LHCN-M2 (cell line): ENCODE results near the gene MINK1. TPM values are rescaled to one million over a fixed set of nuclear protein-coding genes. Genes with fewer than 3 reads are reported as not detected.
"Not testable (repeated sequence)": the region's sequence is repeated elsewhere in the genome, so short reads cannot be mapped to it uniquely, and the experiment has no call there.

ENCODE experiments used
- DNase-seq: peaks from one replicate; pipeline ENCODE4 v3.0.0-alpha.2; 2012; ENCODE audit warnings: low read depth
- total RNA-seq: library from RNA; depleted of rRNA; stranded (reverse); fragments of >200 nt; gene quantifications from 2 replicates; pipeline ENCODE4 v1.2.3, GENCODE V29; 2014

MINK1 gene
- total RNA-seq, 1 experiment from 2014 or later: 33.6 TPM

DNA sequence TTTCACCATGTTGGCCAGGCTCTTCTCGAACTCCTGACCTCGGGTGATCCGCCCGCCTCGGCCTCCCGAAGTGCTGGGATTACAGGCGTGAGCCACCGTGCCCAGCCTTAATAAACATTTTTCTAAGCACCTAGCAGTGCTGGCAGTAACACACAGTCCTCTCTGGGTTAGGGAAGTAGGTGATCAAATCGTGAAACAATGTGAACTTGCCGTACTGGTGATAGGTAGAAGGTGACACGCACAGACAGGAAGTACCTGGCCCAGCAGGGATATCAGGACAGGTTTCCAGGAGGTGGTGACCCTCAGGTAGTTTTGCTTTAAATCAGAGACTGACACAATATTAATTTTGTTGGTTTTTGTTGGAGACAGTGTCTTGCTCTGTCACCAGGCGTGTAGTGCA is 21.7 kb upstream of the MINK1 start:
- DNase-seq: no peak

DNA sequence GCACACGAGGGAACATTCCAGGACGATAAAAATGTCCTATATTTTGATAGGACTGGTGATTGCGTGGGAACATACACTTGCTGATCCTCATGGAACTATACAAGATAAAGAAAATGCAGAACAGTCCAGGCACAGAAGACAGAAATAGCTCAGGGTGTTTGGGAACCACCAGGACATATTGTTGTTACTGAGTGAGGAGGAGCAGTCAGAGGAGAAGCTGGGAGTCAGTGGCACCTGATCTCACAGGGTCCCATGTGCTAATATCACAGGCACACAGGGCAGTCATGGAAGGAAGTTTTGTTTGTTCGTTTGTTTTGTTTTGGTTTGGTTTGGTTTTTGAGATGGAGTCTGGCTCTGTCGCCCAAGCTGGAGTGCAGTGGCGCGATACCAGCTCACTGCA is 20.4 kb upstream of the MINK1 start:
- no peak for DNase-seq

DNA sequence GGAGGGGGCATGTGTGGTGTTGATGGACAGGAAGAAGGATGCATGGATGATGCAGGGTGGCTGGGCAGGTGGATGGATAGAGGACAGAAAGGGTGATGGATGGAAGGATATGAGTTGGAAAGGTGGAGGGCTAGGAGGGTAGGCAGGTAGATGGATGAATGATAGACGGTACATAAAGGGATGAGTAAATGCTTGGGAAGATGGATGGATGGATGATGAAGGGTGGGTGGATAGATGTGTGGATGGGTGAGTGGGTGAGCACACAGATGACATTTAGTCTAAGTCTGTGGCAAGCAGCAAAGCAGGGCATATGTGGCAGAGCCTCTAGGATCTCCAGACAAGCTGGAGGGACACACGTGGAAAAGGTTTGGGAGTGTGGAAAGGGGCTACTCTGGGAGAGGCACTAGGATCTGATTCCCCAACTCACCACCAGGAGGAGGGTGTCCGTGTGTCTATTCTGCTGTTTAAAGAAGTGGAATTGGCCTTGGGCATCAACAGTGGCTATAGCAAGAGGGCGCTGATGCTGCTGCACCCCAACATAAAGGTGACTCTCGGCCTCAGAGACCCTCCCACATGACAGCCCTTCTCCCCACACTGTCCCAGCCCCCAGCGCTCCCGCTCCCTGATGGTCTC is 18.0 kb upstream of the MINK1 start:
- DNase-seq: no peak

- DNase-seq: no peak
These were observed 16.3 kb upstream of the MINK1 start for GRCh38 chr17:4816826-4817225.

- DNase-seq: no peak
These were observed 14.9 kb upstream of the MINK1 start for GRCh38 chr17:4818276-4818675.

- no peak for DNase-seq
These were observed 10.3 kb upstream of the MINK1 start for GRCh38 chr17:4822835-4823234.

DNA sequence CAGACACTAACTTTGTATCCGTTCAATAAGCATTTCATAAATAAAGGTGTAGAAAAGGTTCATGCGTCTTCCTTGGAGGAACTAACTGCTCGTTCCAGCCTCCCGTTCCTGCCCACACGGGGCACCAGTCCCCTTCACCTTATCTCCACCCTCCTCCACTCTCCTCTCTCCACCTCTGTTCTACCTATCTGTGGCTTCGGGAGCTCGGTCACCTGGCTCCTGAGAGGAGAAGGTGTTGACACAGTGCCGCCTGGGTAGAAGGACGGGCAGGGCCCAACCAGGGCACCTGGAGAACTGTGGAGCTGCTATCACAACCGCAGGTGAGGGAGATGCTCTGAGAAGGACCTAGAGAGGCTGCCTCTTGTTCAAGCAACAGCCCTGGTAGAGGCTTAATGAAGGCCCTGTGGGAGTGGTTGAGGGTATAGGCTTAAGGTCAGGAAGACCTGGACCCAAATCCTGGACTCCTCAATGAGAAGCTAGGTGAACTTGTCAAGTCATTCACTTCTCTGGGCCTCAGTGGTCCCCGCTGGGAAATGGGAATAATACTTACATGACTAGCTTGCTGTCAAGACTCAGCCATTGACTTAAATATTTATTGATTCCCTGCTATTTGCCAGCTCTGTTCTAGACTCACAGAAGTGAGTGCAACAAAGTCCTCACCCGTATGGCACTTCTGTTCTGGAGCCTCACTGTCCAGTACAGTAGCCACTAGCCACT is 9.6 kb upstream of the MINK1 start:
- DNase-seq: no peak

DNA sequence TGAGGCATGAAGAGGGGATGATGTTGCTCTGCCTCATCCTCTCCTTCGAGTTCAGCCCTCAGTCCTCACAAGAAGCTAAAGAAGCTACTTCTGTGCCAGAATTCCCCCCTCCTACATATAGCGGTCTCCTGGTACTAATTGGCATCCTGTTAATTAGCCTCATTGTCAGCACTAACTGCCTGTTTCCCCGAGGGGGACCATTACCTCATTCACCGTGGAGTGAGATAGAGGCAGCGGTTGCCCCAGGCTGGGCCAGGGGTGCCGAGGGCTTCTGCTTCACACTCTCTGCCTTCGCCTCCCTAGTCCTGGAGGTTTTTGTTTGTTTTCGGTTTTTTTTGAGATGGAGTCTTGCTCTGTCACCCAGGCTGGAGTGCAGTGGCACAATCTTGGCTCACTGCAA is 5.7 kb upstream of the MINK1 start:
- no peak for DNase-seq

GRCh38 chr17:4832829-4833177 is 337 bp upstream of the MINK1 start:
- not testable (repeated sequence) for DNase-seq

DNA sequence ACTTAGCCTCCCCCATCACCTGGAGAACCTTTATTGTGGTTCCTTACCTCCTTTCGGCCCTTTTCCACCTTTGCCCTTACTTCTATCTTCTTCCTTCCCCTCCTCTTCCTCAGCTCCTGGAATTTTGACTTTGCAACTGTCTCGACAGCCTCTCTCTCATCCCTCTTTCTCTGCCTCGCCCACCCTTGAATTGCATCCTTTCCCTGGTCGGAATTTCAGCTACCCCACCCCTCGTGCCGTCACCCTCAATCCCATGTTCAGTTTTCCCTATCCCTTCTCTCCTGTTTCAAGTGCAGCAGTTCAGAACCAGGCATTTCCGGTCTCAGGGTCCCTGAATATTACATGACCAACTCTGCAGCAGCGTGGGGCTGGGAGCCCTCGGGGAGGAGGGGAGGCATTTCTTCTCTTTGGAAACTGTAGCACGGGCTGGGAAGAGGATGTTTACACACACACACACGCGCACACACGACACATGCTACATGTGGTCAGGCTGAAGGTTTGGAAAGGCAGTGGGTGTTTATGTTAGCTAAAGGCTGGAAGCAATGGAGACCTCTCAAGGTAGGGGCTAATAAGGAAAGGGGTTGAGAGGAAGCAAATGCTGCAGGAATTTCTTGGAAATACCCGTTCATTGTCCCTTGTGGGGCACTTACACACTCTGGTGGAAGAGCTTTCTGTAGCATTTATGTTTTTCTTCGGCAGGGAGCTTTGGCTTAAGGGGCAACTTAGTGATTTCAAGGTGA is 971 bp downstream of the MINK1 start:
- DNase-seq: peak; percentile 36

DNA sequence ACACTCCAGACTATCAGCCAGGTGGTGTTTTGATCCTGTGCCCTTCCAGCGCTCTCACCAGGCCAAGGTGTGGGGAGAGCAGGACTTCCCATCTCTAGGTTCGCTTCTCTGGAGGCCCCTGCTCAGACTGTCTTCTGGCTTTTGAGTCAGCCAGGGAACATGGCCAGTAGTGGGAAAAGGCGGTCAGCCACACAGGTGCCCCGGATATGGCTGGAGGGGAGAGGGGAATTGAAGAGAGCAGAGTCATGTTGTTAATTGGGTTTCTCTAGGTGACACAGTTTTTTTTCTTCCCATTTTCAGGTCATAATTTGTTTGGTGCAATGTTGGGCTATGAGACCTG is 1.5 kb downstream of the MINK1 start:
- no peak for DNase-seq

DNA sequence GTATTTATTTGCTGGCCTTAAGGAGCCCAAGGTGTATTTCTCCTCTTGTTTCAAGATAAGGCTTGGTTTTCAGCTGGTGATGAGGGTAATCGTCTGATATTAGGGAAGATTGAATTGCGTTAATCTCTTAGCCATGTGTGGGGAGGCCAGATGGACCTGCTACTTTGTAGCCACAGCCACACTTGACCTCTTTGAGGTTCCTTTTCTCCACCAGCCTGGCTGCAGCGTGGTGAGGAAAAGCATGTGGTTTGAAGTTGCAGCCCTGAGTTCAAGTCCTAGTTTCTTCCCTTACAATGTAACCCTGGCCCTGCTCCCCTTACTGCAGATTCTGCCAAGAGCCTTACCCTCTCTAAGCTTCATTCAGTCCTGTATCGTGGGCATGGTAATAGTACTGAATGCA is 3.1 kb downstream of the MINK1 start:
- DNase-seq: no peak

DNA sequence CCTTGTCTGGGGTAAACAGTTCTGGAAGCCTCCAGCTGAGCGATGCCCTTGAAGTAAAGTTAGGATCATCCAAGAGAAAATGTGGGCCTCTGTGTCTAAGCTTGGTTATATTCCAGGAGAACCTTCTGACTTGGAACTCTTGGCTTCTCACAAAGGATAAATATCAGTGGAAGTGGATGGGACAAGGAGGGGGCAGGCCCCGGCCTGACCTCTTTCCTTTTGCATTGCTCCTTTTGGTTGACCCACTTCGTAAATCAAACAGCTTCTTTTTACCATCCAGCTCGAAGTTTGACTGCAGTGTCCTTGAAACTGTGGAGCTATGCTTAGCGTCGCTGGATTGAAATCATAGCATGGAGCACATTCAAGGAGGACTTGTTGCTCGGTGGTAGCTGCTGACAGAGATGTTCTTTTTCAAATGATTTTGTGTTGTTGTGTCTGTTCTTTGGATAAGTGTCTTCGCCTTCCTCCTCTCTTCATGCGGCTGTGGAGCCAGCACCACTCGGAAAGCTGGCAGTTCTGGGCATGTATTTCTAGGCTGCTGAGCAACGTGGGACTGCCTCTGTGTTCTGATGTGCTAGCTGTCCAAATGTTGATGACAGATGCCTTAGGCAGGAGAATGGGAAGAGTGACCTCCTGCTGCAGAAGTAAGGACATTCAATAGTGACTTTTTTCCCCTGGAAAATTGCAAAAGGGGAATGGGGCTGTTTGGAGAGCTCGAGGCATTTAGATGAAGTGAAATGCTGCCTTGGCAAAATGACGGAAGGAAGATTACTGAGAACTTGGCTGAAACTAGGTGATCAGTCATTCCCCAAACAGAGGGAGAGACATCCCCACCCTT is 4.5 kb downstream of the MINK1 start:
- DNase-seq: no peak

DNA sequence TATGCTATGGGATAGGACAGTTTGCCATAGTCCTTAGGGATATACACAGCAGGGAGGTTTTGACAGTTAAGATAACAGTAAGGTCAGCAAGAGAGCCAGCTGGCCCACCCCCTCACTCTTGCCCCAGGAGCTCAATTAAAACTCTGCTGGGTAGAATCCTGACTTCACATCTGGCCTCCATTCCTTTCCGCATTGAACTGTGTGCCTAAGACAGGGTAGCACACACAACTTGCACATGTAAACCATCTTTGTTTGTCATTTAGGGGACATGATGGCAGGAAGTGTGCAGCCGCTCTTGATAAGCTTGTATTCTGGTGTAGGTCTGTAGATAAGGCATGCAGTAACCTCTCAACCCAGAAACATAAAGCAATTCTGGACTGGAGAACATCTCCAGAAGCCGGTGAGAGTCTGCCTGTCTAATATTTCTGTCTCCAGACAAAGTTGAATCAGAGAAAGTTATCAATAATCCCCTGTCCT is 5.2 kb downstream of the MINK1 start:
- no peak for DNase-seq

DNA sequence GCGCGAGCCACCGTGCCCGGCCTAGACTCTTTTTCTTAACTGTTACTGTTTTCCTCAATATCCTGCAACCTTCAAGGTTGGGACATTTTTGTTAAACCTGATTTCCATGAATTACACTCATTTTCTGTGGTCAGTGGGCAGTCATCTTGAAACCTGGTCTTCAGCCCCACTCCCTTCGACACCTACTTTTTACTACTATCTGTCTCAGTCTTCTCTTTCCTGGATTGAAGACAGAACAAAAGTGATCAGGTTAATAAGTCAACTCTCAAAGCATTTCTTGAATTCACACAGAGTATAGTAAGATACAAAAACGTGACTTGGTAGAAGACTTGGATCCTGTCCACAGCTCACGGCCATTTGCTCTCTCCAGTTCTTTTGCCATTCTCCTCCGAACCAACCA is 6.1 kb downstream of the MINK1 start:
- no peak for DNase-seq

DNA sequence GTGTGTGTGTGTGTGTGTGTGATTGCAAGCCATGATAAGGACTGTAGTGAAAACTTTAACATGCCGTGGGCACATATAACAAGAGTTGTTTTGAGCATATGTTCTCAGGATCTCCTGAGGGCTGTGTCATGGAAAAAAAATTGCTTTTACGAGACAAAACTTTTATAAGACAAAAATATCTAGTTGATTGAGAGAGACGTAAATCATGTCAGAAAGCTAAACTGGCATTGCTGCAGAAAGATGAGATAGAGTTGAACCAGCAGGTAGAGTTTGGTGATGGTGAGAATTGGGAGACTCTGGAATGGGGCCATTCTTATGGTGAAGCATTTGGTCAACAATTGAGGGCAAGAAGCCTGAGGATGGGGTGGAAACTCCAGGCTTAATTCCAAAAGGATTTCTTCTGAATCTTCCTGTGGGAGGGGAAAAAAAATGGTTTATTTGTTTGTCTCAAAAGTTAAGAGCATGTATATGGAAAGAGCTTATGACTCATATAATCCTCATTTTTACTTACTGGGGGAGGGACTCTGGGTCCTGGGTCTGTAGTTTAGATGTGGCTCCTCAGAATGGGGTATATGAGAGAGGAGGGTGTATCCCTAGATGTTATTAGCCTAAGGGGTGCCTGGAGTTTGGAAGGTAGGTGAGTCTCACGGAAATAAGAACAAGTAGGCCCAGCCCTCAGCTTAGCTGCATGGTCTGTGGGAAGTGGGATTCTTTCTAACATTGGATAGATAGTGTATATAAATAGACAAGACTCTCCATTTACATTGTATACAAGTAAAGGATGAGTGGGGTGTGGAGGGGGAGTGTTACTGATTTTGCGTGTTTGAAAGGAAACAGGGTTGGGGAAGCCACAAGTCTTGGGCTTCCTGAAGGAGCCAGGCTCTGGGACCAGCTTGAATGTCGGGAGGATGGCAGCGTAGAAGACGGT is 7.1 kb downstream of the MINK1 start:
- DNase-seq: no peak

- no peak for DNase-seq
These were observed 7.7 kb downstream of the MINK1 start for GRCh38 chr17:4840893-4841242.

DNA sequence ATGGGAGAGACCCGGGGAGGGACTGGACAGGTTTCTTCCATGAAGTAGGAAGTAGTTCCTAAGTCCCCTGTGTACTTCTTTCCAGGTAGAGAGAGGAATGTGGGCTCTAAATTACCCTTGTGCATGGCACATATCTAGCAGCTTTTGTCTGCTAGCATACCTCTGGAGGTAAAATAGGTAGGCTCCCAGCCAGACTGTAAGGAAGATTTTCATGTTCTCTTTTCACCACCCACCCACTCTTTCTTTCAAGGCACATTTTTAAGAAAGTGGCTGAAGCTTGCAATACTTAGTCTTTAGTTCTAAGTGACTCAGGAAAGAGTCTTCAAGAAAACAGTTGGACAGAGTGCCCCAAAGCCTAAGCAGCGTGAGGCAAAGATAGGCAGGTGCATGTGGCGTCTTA is 9.2 kb downstream of the MINK1 start:
- DNase-seq: no peak

DNA sequence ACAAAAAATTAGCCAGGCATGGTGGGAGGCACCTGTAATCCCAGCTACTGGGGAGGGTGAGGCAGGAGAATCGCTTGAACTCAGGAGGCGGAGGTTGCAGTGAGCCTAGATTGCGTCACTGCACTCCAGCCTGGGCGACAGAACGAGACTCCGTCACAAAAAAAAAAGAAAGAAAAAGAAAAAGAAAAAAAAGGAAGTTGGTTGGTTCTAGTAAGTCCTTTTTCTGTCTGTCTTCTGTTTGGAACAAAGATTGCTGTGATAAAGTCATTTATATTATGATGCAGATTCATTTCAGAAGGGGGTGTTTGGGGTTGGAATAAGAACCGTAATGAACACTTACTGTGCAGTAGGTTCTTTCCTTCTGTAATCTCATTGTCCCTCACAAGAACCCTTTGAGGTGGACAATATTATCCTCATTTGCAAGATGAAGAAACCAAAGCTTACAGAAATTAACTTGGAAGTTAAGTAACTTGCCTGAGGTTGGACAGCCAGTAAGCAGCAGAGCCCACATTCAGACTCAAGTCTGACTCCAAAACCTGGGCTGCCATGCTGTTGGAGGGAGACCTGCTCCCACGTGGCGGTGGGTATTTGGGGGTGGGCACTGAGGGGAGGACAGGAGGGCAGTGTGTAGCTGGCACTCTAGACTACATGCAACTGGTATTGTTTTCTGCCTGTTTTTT is 10.3 kb downstream of the MINK1 start:
- no peak for DNase-seq

DNA sequence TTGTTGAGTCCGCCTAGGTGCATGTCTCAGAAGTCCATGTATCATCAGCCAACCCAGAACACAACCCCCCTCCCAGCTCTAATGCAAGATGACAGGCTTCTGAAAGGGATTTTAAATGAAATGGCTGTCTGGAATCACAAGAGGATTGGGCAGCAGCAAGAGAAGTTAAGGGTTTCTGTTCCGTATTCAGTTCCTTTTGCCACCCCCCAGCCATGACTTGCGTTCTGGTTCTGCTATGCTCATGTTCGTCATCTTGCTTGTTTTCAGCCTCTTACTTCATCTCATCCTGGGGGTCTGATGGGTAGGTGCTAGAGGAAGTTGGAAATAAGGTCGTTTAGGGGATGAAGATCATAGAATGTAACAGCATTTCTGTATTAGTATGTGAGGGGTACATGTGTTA is 12.0 kb downstream of the MINK1 start:
- no peak for DNase-seq
